ENCODE data around the gene RXYLT1.

Gene RXYLT1

DNA sequence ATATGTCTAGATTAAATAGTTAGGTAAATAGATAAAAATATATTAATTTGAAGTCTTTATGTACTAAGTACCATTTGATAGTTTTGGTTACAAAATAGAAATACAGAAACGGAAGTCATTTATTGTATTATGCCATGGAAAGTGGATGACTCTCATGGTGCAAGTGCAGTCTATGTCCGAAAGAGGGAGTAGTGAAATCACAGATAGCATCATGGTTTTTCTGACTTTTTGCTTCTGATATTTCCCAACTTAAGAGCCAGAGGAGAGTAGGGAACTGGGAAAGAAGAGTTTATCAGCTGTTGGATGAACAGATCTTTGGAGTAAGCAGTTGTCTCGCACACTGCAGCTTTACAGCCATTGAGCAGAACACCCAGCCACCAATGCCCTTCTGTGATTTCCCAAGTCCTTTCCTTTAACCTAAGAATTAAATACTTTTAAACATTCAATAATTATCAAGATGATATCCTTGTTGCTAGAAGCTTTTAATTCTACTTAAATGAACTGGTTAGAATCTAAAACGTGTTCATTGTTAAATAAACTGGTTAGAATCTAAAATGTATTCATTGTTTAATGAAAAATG is 46.4 kb downstream of the RXYLT1 start:
- Histone ChIP-seq H3K36me3 (ENCODE audit: control insufficient read depth, low read length) (no peaks in the 10 kb centered on the region), H3K9me3 (ENCODE audit: control insufficient read depth, insufficient read depth, low read length) (no peaks in the 10 kb centered on the region), H3K4me2 (ENCODE audit: low read length) (no peak overlapping the region), H3K79me2 (ENCODE audit: control insufficient read depth, low read length) (no peaks in the 10 kb centered on the region), H3K4me1 (ENCODE audit: control insufficient read depth, low read length) (no peaks in the 10 kb centered on the region), H3F3A (ENCODE audit: control insufficient read depth, insufficient read depth) (no peaks in the 10 kb centered on the region), H3K9me2 (replicated peaks; ENCODE audit: control insufficient read depth, low read length) (no peaks in the 10 kb centered on the region), H4K20me1 (ENCODE audit: control insufficient read depth, insufficient read depth, low read depth, low read length) (no peaks in the 10 kb centered on the region), H3K27me3 (ENCODE audit: control insufficient read depth, low read length) (no peaks in the 10 kb centered on the region), H3K27ac (ENCODE audit: low read depth, low read length) (no peak overlapping the region), H3K4me3 (ENCODE audit: low read length) (no peak overlapping the region)
- TF ChIP-seq EZH2phosphoT487 (IDR thresholded peaks at IDR 0.05; ENCODE audit: borderline replicate concordance, low read length) (no peak), CTCF (IDR thresholded peaks at IDR 0.05; ENCODE audit: low read depth, low read length, poor library complexity, severe bottlenecking) (peak; percentile 73)

- no peaks in the 10 kb centered on the region for H3K27me3 ChIP-seq (ENCODE audit: control insufficient read depth, low read length)
- H4K20me1 ChIP-seq (ENCODE audit: control insufficient read depth, insufficient read depth, low read depth, low read length), result no peaks in the 10 kb centered on the region
- no peaks in the 10 kb centered on the region for H3K9me3 ChIP-seq (ENCODE audit: control insufficient read depth, insufficient read depth, low read length)
- H3K27ac ChIP-seq (ENCODE audit: low read depth, low read length), result no peak overlapping the region
- no peak for TF ChIP-seq EZH2phosphoT487 (IDR thresholded peaks at IDR 0.05; ENCODE audit: borderline replicate concordance, low read length)
- no peak for TF ChIP-seq CTCF (IDR thresholded peaks at IDR 0.05; ENCODE audit: low read depth, low read length, poor library complexity, severe bottlenecking)
- H3K9me2 ChIP-seq (replicated peaks; ENCODE audit: control insufficient read depth, low read length), result no peaks in the 10 kb centered on the region
- no peaks in the 10 kb centered on the region for H3K4me1 ChIP-seq (ENCODE audit: control insufficient read depth, low read length)
- no peaks in the 10 kb centered on the region for H3K79me2 ChIP-seq (ENCODE audit: control insufficient read depth, low read length)
- no peak overlapping the region for H3K4me2 ChIP-seq (ENCODE audit: low read length)
- no peaks in the 10 kb centered on the region for H3F3A ChIP-seq (ENCODE audit: control insufficient read depth, insufficient read depth)
- no peak overlapping the region for H3K4me3 ChIP-seq (ENCODE audit: low read length)
- no peaks in the 10 kb centered on the region for H3K36me3 ChIP-seq (ENCODE audit: control insufficient read depth, low read length)
These were observed 49.2 kb downstream of the RXYLT1 start for GRCh38 chr12:63828867-63829266.

GRCh38 chr12:63836046-63836445 is 56.3 kb downstream of the RXYLT1 start:
- no peaks in the 10 kb centered on the region for H3K9me3 ChIP-seq (ENCODE audit: control insufficient read depth, insufficient read depth, low read length)
- no peaks in the 10 kb centered on the region for H3K9me2 ChIP-seq (replicated peaks; ENCODE audit: control insufficient read depth, low read length)
- no peaks in the 10 kb centered on the region for H4K20me1 ChIP-seq (ENCODE audit: control insufficient read depth, insufficient read depth, low read depth, low read length)
- no peak overlapping the region for H3K4me3 ChIP-seq (ENCODE audit: low read length)
- no peaks in the 10 kb centered on the region for H3K36me3 ChIP-seq (ENCODE audit: control insufficient read depth, low read length)
- H3K4me2 ChIP-seq (ENCODE audit: low read length), result no peak overlapping the region
- H3F3A ChIP-seq (ENCODE audit: control insufficient read depth, insufficient read depth), result no peaks in the 10 kb centered on the region
- no peak for TF ChIP-seq EZH2phosphoT487 (IDR thresholded peaks at IDR 0.05; ENCODE audit: borderline replicate concordance, low read length)
- no peak for TF ChIP-seq CTCF (IDR thresholded peaks at IDR 0.05; ENCODE audit: low read depth, low read length, poor library complexity, severe bottlenecking)
- peaks cover 6% of the 10 kb centered on the region for H3K27me3 ChIP-seq (ENCODE audit: control insufficient read depth, low read length)
- no peak overlapping the region for H3K27ac ChIP-seq (ENCODE audit: low read depth, low read length)
- H3K4me1 ChIP-seq (ENCODE audit: control insufficient read depth, low read length), result no peaks in the 10 kb centered on the region
- no peaks in the 10 kb centered on the region for H3K79me2 ChIP-seq (ENCODE audit: control insufficient read depth, low read length)

All from DOHH2 (cell line).